H1 (cell line): Measurements from ENCODE around the gene PLTP. TPM values are rescaled to one million over a fixed set of nuclear protein-coding genes. Genes with fewer than 3 reads are reported as not detected.
A peak's percentile ranks its signal among the peaks of the same experiment; 100 is the strongest.

Source experiments
- ASH2L ChIP-seq: fragments of 200-600, 300-600 bp; sonication (generic); IDR thresholded peaks from one replicate; pipeline ENCODE4 v1.7.1; 2017; ENCODE audit warnings: low read length
- CBX5 ChIP-seq: fragments of 300-800, 300-1000 bp; sonication (generic); IDR thresholded peaks from 2 replicates; pipeline ENCODE4 v1.7.1; 2016; ENCODE audit warnings: antibody characterized with exemption, low read length, low read depth
- CBX8 ChIP-seq: fragments of 300-800, 300-1000 bp; sonication (generic); IDR thresholded peaks from 2 replicates; pipeline ENCODE4 v1.7.1; 2016; ENCODE audit warnings: low read depth, low read length, borderline replicate concordance
- CHD1 ChIP-seq: IDR thresholded peaks from 2 replicates; pipeline ENCODE4 v1.6.1; 2012; ENCODE audit warnings: low read depth, low read length, improper control_type of control experiment
- CTCF ChIP-seq, 3 experiments: IDR thresholded peaks; 1 replicate in 2 of 3; 2 replicates in 1 of 3; pipeline versions ENCODE4 v1.5.1 to v1.6.1; 2011; ENCODE audit warnings: low read length in 3 of 3, mild to moderate bottlenecking in 3 of 3, inconsistent platforms in 2 of 3, low read depth in 1 of 3, moderate library complexity in 1 of 3; ENCODE audit not compliant: insufficient read depth in 1 of 3; ENCODE audit errors: control extremely low read depth in 1 of 3
- FOSL1 ChIP-seq: IDR thresholded peaks from 2 replicates; pipeline ENCODE4 v1.6.1; 2011; ENCODE audit warnings: mild to moderate bottlenecking, low read depth, low read length, moderate library complexity; ENCODE audit not compliant: insufficient read depth
- HDAC6 ChIP-seq: IDR thresholded peaks from one replicate; pipeline ENCODE4 v1.7.1; 2012; ENCODE audit warnings: low read depth, mild to moderate bottlenecking, inconsistent platforms, low read length, moderate library complexity
- JUND ChIP-seq: IDR thresholded peaks from 2 replicates; pipeline ENCODE4 v1.6.1; 2011; ENCODE audit warnings: mild to moderate bottlenecking, improper control_type of control experiment, low read length
- KDM4A ChIP-seq: IDR thresholded peaks from one replicate; pipeline ENCODE4 v1.7.1; 2012; ENCODE audit warnings: low read depth, mild to moderate bottlenecking, moderate library complexity, low read length, inconsistent platforms; ENCODE audit not compliant: severe bottlenecking
- NRF1 ChIP-seq: IDR thresholded peaks from 2 replicates; pipeline ENCODE4 v1.6.1; 2011; ENCODE audit warnings: mild to moderate bottlenecking, low read depth, low read length, improper control_type of control experiment
- POLR2A ChIP-seq, 2 experiments: IDR thresholded peaks; 1 replicate in 1 of 2; 2 replicates in 1 of 2; pipeline ENCODE4 v1.6.1; 2011; ENCODE audit warnings: low read depth in 2 of 2, low read length in 2 of 2, mild to moderate bottlenecking in 2 of 2; ENCODE audit errors: control extremely low read depth in 1 of 2
- POLR2AphosphoS5 ChIP-seq: IDR thresholded peaks from 2 replicates; pipeline ENCODE4 v1.6.1; 2011; ENCODE audit warnings: low read depth, low read length
- RBBP5 ChIP-seq: IDR thresholded peaks from 2 replicates; pipeline ENCODE4 v1.7.1; 2012; ENCODE audit warnings: low read depth, mild to moderate bottlenecking, inconsistent platforms, low read length, moderate library complexity, borderline replicate concordance
- RNF2 ChIP-seq: fragments of 200-900, 300-1000 bp; sonication (generic); IDR thresholded peaks from 2 replicates; pipeline ENCODE4 v1.7.1; 2016; ENCODE audit warnings: borderline replicate concordance, low read depth, mild to moderate bottlenecking, antibody characterized with exemption, low read length; ENCODE audit not compliant: poor library complexity, severe bottlenecking; ENCODE audit errors: missing control alignments
- SAP30 ChIP-seq: fragments of 300-600 bp; sonication (generic); IDR thresholded peaks from 2 replicates; pipeline ENCODE4 v1.7.1; 2012; ENCODE audit warnings: low read length, moderate library complexity, mild to moderate bottlenecking, inconsistent platforms; ENCODE audit not compliant: insufficient read depth, insufficient replicate concordance
- SIN3A ChIP-seq, 2 experiments: IDR thresholded peaks in 1 of 2; conservative IDR thresholded peaks in 1 of 2; 2 replicates each; pipeline ENCODE4 v1.6.1; 2011 to 2012; ENCODE audit warnings: low read length in 2 of 2, improper control_type of control experiment in 1 of 2, low read depth in 1 of 2, mild to moderate bottlenecking in 1 of 2
- TAF1 ChIP-seq: IDR thresholded peaks from 2 replicates; pipeline ENCODE4 v1.6.1; 2011; ENCODE audit warnings: mild to moderate bottlenecking, low read depth, low read length
- TBP ChIP-seq: IDR thresholded peaks from 2 replicates; pipeline ENCODE4 v1.6.1; 2011; ENCODE audit warnings: low read depth, low read length, improper control_type of control experiment
- polyA plus RNA-seq, 7 experiments: library from polyadenylated mRNA; depleted of rRNA in 3 of 7; stranded (reverse) in 5 of 7; unstranded in 2 of 7; fragments of >200 nt in 5 of 7; fragments of 200-250 nt in 2 of 7; gene quantifications; 1 replicate in 5 of 7; 2 replicates in 1 of 7; 4 replicates in 1 of 7; pipeline versions ENCODE4 v1.2.1 to v1.2.3, GENCODE V29; 2011 to 2013; ENCODE audit warnings: missing spikeins in 2 of 7, mixed read lengths in 2 of 7
- total RNA-seq: library from RNA; stranded (reverse); fragmentation: NEBNext Ultra II Directional; extraction: Animal tissue kit (Norgen Biotek cat#: 25700); gene quantifications from 2 replicates; pipeline ENCODE4 v1.2.1, GENCODE V29; 2021
- TF ChIP-seq, protein P1 (sequence below): IDR thresholded peaks from 2 replicates; pipeline ENCODE4 v1.6.1; 2011; ENCODE audit warnings: low read depth, mild to moderate bottlenecking, low read length; ENCODE audit not compliant: insufficient read depth

The PLTP gene
- total and polyA plus RNA-seq, 2 of the 8 experiments (the other 6 are each of a cell fraction or from before 2014, with no cell fraction given): 120 to 194 TPM

- TF ChIP-seq TBP (peak; percentile 63), CBX5 (no peak), RBBP5 (no peak), CBX8 (no peak), FOSL1 (no peak), ASH2L (peak; percentile 53), POLR2A (IDR thresholded peaks at IDR 0.05; ENCODE audit: control extremely low read depth in 1 of 2, low read depth in 2 of 2, low read length in 2 of 2) (peak in 1 of 2 experiments; percentile 65; a peak in 2 of 3 replicates), SAP30 (no peak), JUND (no peak), TAF1 (peak; percentile 63; the same call in 1 of the 2 replicates), SIN3A (conservative IDR thresholded peaks at IDR 0.05 in 1 of 2, IDR thresholded peaks at IDR 0.05 in 1 of 2; ENCODE audit: low read depth in 1 of 2, low read length in 2 of 2) (peak in 1 of 2 experiments; percentile 68; a peak in 2 of 4 replicates), CHD1 (no peak), CTCF (IDR thresholded peaks at IDR 0.05; ENCODE audit: control extremely low read depth in 1 of 3, insufficient read depth in 1 of 3, low read depth in 1 of 3, low read length in 3 of 3) (peak; percentile 62 to 89 (median 87)), NRF1 (no peak), HDAC6 (no peak), RNF2 (no peak), KDM4A (no peak), POLR2AphosphoS5 (peak; percentile 90)
- TF ChIP-seq, protein P1, sequence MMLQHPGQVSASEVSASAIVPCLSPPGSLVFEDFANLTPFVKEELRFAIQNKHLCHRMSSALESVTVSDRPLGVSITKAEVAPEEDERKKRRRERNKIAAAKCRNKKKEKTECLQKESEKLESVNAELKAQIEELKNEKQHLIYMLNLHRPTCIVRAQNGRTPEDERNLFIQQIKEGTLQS: no peak
These were observed 21.6 kb downstream of the PLTP start (continued) for GRCh38 chr20:45890077-45890984.
